H1 (cell line): ENCODE measurements around the gene PACS1. TPM values are rescaled to one million over a fixed set of nuclear protein-coding genes. Genes with fewer than 3 reads are reported as not detected.

ENCODE experiments used
- CBX8 ChIP-seq: fragments of 300-800, 300-1000 bp; sonication (generic); IDR thresholded peaks from 2 replicates; pipeline ENCODE4 v1.7.1; 2016; ENCODE audit warnings: low read depth, low read length, borderline replicate concordance
- CREB1 ChIP-seq: IDR thresholded peaks from 2 replicates; pipeline ENCODE4 v1.6.1; 2012; ENCODE audit warnings: inconsistent platforms
- HDAC6 ChIP-seq: IDR thresholded peaks from one replicate; pipeline ENCODE4 v1.7.1; 2012; ENCODE audit warnings: low read depth, mild to moderate bottlenecking, inconsistent platforms, low read length, moderate library complexity
- JUN ChIP-seq: IDR thresholded peaks from 2 replicates; pipeline ENCODE4 v1.6.1; 2011; ENCODE audit warnings: low read depth, mild to moderate bottlenecking, improper control_type of control experiment, low read length
- MAFK ChIP-seq: IDR thresholded peaks from 2 replicates; pipeline ENCODE4 v1.6.1; 2012; ENCODE audit warnings: low read depth, mild to moderate bottlenecking, improper control_type of control experiment, low read length
- RAD21 ChIP-seq, 2 experiments: IDR thresholded peaks in 1 of 2; conservative IDR thresholded peaks in 1 of 2; 2 replicates each; pipeline ENCODE4 v1.6.1; 2011; ENCODE audit warnings: low read depth in 2 of 2, low read length in 2 of 2, improper control_type of control experiment in 1 of 2, inconsistent platforms in 1 of 2, mild to moderate bottlenecking in 1 of 2, moderate library complexity in 1 of 2
- RFX5 ChIP-seq: IDR thresholded peaks from 2 replicates; pipeline ENCODE4 v1.6.1; 2011; ENCODE audit warnings: low read depth, low read length, improper control_type of control experiment, borderline replicate concordance
- SIRT6 ChIP-seq: IDR thresholded peaks from one replicate; pipeline ENCODE4 v1.7.1; 2012; ENCODE audit warnings: low read length, inconsistent platforms
- SP1 ChIP-seq: IDR thresholded peaks from 2 replicates; pipeline ENCODE4 v1.6.1; 2011; ENCODE audit warnings: low read depth, low read length
- TCF12 ChIP-seq: IDR thresholded peaks from 2 replicates; pipeline ENCODE4 v1.6.1; 2011; ENCODE audit warnings: low read depth, mild to moderate bottlenecking, low read length
- polyA plus RNA-seq, 7 experiments: library from polyadenylated mRNA; depleted of rRNA in 3 of 7; stranded (reverse) in 5 of 7; unstranded in 2 of 7; fragments of >200 nt in 5 of 7; fragments of 200-250 nt in 2 of 7; gene quantifications; 1 replicate in 5 of 7; 2 replicates in 1 of 7; 4 replicates in 1 of 7; pipeline versions ENCODE4 v1.2.1 to v1.2.3, GENCODE V29; 2011 to 2013; ENCODE audit warnings: missing spikeins in 2 of 7, mixed read lengths in 2 of 7
- total RNA-seq: library from RNA; stranded (reverse); fragmentation: NEBNext Ultra II Directional; extraction: Animal tissue kit (Norgen Biotek cat#: 25700); gene quantifications from 2 replicates; pipeline ENCODE4 v1.2.1, GENCODE V29; 2021
- TF ChIP-seq, protein P1 (sequence below): fragments of 300-600 bp; sonication (generic); IDR thresholded peaks from 2 replicates; pipeline ENCODE4 v1.7.1; 2012; ENCODE audit warnings: low read length, moderate library complexity, mild to moderate bottlenecking, inconsistent platforms; ENCODE audit not compliant: insufficient replicate concordance

The PACS1 gene
- total and polyA plus RNA-seq, 2 of the 8 experiments (the other 6 are each of a cell fraction or from before 2014, with no cell fraction given) = 11.5 to 36.0 TPM

DNA sequence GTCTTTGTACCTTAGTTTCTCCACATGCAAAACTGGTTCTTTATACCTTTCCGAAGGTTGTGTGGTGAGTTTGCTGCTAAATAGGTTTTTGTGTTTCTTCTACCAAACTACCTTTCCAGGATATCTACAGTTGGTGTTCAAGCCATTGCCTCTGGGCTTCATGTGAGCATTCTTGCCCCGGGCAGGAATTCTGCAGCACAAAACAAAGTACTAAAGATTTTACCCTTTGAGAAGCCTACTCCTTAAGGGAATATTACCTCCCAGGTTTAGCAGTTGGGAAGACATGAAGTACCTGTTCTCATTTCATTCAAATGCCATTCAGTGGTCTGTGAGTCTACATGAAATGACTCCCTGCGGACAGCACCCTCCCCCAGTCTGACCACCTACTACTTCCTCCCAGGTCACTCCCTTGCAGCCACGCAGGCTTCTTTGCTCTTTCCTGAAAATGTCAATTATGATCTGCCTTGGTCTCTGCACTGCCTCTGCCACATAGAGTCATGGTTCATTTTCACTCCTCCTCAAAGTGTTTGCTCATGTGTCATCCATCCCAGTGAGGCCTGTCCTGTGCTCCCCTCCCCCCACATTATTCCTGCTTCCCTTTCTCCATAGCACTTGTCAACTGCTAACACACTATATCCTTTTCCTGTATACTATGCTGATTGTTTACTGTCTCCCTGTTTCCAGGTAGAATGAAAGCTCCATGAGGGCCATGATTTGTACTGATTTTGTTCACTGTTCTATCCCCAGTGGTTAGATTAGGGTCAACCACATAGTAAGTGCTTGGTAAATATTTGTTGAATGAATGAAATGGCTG lies 36.9 kb downstream of the PACS1 start (continued):
- TF ChIP-seq, protein P1, sequence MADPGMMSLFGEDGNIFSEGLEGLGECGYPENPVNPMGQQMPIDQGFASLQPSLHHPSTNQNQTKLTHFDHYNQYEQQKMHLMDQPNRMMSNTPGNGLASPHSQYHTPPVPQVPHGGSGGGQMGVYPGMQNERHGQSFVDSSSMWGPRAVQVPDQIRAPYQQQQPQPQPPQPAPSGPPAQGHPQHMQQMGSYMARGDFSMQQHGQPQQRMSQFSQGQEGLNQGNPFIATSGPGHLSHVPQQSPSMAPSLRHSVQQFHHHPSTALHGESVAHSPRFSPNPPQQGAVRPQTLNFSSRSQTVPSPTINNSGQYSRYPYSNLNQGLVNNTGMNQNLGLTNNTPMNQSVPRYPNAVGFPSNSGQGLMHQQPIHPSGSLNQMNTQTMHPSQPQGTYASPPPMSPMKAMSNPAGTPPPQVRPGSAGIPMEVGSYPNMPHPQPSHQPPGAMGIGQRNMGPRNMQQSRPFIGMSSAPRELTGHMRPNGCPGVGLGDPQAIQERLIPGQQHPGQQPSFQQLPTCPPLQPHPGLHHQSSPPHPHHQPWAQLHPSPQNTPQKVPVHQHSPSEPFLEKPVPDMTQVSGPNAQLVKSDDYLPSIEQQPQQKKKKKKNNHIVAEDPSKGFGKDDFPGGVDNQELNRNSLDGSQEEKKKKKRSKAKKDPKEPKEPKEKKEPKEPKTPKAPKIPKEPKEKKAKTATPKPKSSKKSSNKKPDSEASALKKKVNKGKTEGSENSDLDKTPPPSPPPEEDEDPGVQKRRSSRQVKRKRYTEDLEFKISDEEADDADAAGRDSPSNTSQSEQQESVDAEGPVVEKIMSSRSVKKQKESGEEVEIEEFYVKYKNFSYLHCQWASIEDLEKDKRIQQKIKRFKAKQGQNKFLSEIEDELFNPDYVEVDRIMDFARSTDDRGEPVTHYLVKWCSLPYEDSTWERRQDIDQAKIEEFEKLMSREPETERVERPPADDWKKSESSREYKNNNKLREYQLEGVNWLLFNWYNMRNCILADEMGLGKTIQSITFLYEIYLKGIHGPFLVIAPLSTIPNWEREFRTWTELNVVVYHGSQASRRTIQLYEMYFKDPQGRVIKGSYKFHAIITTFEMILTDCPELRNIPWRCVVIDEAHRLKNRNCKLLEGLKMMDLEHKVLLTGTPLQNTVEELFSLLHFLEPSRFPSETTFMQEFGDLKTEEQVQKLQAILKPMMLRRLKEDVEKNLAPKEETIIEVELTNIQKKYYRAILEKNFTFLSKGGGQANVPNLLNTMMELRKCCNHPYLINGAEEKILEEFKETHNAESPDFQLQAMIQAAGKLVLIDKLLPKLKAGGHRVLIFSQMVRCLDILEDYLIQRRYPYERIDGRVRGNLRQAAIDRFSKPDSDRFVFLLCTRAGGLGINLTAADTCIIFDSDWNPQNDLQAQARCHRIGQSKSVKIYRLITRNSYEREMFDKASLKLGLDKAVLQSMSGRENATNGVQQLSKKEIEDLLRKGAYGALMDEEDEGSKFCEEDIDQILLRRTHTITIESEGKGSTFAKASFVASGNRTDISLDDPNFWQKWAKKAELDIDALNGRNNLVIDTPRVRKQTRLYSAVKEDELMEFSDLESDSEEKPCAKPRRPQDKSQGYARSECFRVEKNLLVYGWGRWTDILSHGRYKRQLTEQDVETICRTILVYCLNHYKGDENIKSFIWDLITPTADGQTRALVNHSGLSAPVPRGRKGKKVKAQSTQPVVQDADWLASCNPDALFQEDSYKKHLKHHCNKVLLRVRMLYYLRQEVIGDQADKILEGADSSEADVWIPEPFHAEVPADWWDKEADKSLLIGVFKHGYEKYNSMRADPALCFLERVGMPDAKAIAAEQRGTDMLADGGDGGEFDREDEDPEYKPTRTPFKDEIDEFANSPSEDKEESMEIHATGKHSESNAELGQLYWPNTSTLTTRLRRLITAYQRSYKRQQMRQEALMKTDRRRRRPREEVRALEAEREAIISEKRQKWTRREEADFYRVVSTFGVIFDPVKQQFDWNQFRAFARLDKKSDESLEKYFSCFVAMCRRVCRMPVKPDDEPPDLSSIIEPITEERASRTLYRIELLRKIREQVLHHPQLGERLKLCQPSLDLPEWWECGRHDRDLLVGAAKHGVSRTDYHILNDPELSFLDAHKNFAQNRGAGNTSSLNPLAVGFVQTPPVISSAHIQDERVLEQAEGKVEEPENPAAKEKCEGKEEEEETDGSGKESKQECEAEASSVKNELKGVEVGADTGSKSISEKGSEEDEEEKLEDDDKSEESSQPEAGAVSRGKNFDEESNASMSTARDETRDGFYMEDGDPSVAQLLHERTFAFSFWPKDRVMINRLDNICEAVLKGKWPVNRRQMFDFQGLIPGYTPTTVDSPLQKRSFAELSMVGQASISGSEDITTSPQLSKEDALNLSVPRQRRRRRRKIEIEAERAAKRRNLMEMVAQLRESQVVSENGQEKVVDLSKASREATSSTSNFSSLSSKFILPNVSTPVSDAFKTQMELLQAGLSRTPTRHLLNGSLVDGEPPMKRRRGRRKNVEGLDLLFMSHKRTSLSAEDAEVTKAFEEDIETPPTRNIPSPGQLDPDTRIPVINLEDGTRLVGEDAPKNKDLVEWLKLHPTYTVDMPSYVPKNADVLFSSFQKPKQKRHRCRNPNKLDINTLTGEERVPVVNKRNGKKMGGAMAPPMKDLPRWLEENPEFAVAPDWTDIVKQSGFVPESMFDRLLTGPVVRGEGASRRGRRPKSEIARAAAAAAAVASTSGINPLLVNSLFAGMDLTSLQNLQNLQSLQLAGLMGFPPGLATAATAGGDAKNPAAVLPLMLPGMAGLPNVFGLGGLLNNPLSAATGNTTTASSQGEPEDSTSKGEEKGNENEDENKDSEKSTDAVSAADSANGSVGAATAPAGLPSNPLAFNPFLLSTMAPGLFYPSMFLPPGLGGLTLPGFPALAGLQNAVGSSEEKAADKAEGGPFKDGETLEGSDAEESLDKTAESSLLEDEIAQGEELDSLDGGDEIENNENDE = no peak
- no peak for TF ChIP-seq RFX5
- no peak for TF ChIP-seq JUN
- TF ChIP-seq MAFK = no peak
- no peak for TF ChIP-seq CREB1
- no peak for TF ChIP-seq SP1
- TF ChIP-seq SIRT6 = no peak
- TF ChIP-seq CBX8 = no peak
- no peak for TF ChIP-seq RAD21 (IDR thresholded peaks at IDR 0.05 in 1 of 2, conservative IDR thresholded peaks at IDR 0.05 in 1 of 2; ENCODE audit: low read depth in 2 of 2, low read length in 2 of 2)
- no peak for TF ChIP-seq TCF12
- no peak for TF ChIP-seq HDAC6
